Measurements from ENCODE around the gene FOXN3.

FOXN3 gene

GRCh38 chr14:89190765-89191513, 226.1 kb downstream of the FOXN3 start:
- Histone ChIP-seq H3K27me3 (ENCODE audit: control insufficient read depth, insufficient read depth, low read length, poor library complexity, severe bottlenecking) (no peaks in the 10 kb centered on the region), H3K4me3 (ENCODE audit: insufficient read depth, low read depth, low read length) (no peak overlapping the region), H3K36me3 (ENCODE audit: control insufficient read depth, insufficient read depth, low read length) (no peaks in the 10 kb centered on the region), H3K9me3 (ENCODE audit: control insufficient read depth, low read length) (peaks cover 3% of the 10 kb centered on the region), H3K27ac (ENCODE audit: insufficient read depth, low read depth, low read length, poor library complexity, severe bottlenecking) (peak overlapping the region; percentile 57), H3K4me1 (ENCODE audit: control insufficient read depth, insufficient read depth, low read length) (peaks cover 13% of the 10 kb centered on the region)
- 63 to 73% methylated on average over 11 of the region's 11 CpGs for WGBS, 2 experiments

GRCh38 chr14:89188492-89188891, 228.5 kb downstream of the FOXN3 start:
- WGBS, 2 experiments = 94 to 97% methylated on average over 3 of the region's 3 CpGs
- H3K9me3 ChIP-seq (ENCODE audit: control insufficient read depth, low read length) = peaks cover under 1% of the 10 kb centered on the region
- H3K27ac ChIP-seq (ENCODE audit: insufficient read depth, low read depth, low read length, poor library complexity, severe bottlenecking) = no peak overlapping the region
- H3K4me1 ChIP-seq (ENCODE audit: control insufficient read depth, insufficient read depth, low read length) = peaks cover 17% of the 10 kb centered on the region
- H3K27me3 ChIP-seq (ENCODE audit: control insufficient read depth, insufficient read depth, low read length, poor library complexity, severe bottlenecking) = no peaks in the 10 kb centered on the region
- no peak overlapping the region for H3K4me3 ChIP-seq (ENCODE audit: insufficient read depth, low read depth, low read length)
- H3K36me3 ChIP-seq (ENCODE audit: control insufficient read depth, insufficient read depth, low read length) = no peaks in the 10 kb centered on the region

GRCh38 chr14:89187501-89187900, 229.5 kb downstream of the FOXN3 start:
- Histone ChIP-seq H3K36me3 (ENCODE audit: control insufficient read depth, insufficient read depth, low read length) (no peaks in the 10 kb centered on the region), H3K27me3 (ENCODE audit: control insufficient read depth, insufficient read depth, low read length, poor library complexity, severe bottlenecking) (no peaks in the 10 kb centered on the region), H3K27ac (ENCODE audit: insufficient read depth, low read depth, low read length, poor library complexity, severe bottlenecking) (no peak overlapping the region), H3K4me3 (ENCODE audit: insufficient read depth, low read depth, low read length) (no peak overlapping the region), H3K9me3 (ENCODE audit: control insufficient read depth, low read length) (no peaks in the 10 kb centered on the region), H3K4me1 (ENCODE audit: control insufficient read depth, insufficient read depth, low read length) (peaks cover 17% of the 10 kb centered on the region)
- WGBS, 2 experiments = 94 to 97% methylated on average over 6 of the region's 6 CpGs

- peaks cover 17% of the 10 kb centered on the region for H3K4me1 ChIP-seq (ENCODE audit: control insufficient read depth, insufficient read depth, low read length)
- H3K4me3 ChIP-seq (ENCODE audit: insufficient read depth, low read depth, low read length) = no peak overlapping the region
- no peaks in the 10 kb centered on the region for H3K36me3 ChIP-seq (ENCODE audit: control insufficient read depth, insufficient read depth, low read length)
- no peaks in the 10 kb centered on the region for H3K9me3 ChIP-seq (ENCODE audit: control insufficient read depth, low read length)
- no peak overlapping the region for H3K27ac ChIP-seq (ENCODE audit: insufficient read depth, low read depth, low read length, poor library complexity, severe bottlenecking)
- no peaks in the 10 kb centered on the region for H3K27me3 ChIP-seq (ENCODE audit: control insufficient read depth, insufficient read depth, low read length, poor library complexity, severe bottlenecking)
- WGBS, 2 experiments = 90 to 93% methylated on average over 7 of the region's 7 CpGs
Observed at GRCh38 chr14:89186856-89187376, 230.1 kb downstream of the FOXN3 start.

GRCh38 chr14:89185919-89186855, 230.8 kb downstream of the FOXN3 start:
- H3K27ac ChIP-seq (ENCODE audit: insufficient read depth, low read depth, low read length, poor library complexity, severe bottlenecking) = peak overlapping the region; percentile 19
- 79 to 86% methylated on average over 11 of the region's 13 CpGs for WGBS, 2 experiments

GRCh38 chr14:89184952-89185351, 232.1 kb downstream of the FOXN3 start:
- Histone ChIP-seq H3K27ac (ENCODE audit: insufficient read depth, low read depth, low read length, poor library complexity, severe bottlenecking) (no peak overlapping the region), H3K27me3 (ENCODE audit: control insufficient read depth, insufficient read depth, low read length, poor library complexity, severe bottlenecking) (no peaks in the 10 kb centered on the region), H3K36me3 (ENCODE audit: control insufficient read depth, insufficient read depth, low read length) (no peaks in the 10 kb centered on the region), H3K4me3 (ENCODE audit: insufficient read depth, low read depth, low read length) (no peak overlapping the region), H3K4me1 (ENCODE audit: control insufficient read depth, insufficient read depth, low read length) (peaks cover 13% of the 10 kb centered on the region), H3K9me3 (ENCODE audit: control insufficient read depth, low read length) (no peaks in the 10 kb centered on the region)
- WGBS, 2 experiments = 94 to 95% methylated on average over 4 of the region's 4 CpGs

More at GRCh38 chr14:89185919-89186855, 230.8 kb downstream of the FOXN3 start:
- H3K9me3 ChIP-seq (ENCODE audit: control insufficient read depth, low read length) = no peaks in the 10 kb centered on the region
- peaks cover 15% of the 10 kb centered on the region for H3K4me1 ChIP-seq (ENCODE audit: control insufficient read depth, insufficient read depth, low read length)
- no peaks in the 10 kb centered on the region for H3K36me3 ChIP-seq (ENCODE audit: control insufficient read depth, insufficient read depth, low read length)
- H3K27me3 ChIP-seq (ENCODE audit: control insufficient read depth, insufficient read depth, low read length, poor library complexity, severe bottlenecking) = no peaks in the 10 kb centered on the region
- H3K4me3 ChIP-seq (ENCODE audit: insufficient read depth, low read depth, low read length) = no peak overlapping the region

GRCh38 chr14:89182326-89182725, 234.7 kb downstream of the FOXN3 start:
- H3K27ac ChIP-seq (ENCODE audit: insufficient read depth, low read depth, low read length, poor library complexity, severe bottlenecking) = no peak overlapping the region
- no peaks in the 10 kb centered on the region for H3K36me3 ChIP-seq (ENCODE audit: control insufficient read depth, insufficient read depth, low read length)
- H3K4me1 ChIP-seq (ENCODE audit: control insufficient read depth, insufficient read depth, low read length) = peaks cover 13% of the 10 kb centered on the region
- H3K27me3 ChIP-seq (ENCODE audit: control insufficient read depth, insufficient read depth, low read length, poor library complexity, severe bottlenecking) = no peaks in the 10 kb centered on the region
- H3K9me3 ChIP-seq (ENCODE audit: control insufficient read depth, low read length) = no peaks in the 10 kb centered on the region
- no peak overlapping the region for H3K4me3 ChIP-seq (ENCODE audit: insufficient read depth, low read depth, low read length)
- WGBS, 2 experiments = 83 to 97% methylated on average over 4 of the region's 5 CpGs

GRCh38 chr14:89180546-89180945, 236.5 kb downstream of the FOXN3 start:
- no peak overlapping the region for H3K27ac ChIP-seq (ENCODE audit: insufficient read depth, low read depth, low read length, poor library complexity, severe bottlenecking)
- no peaks in the 10 kb centered on the region for H3K9me3 ChIP-seq (ENCODE audit: control insufficient read depth, low read length)
- no peaks in the 10 kb centered on the region for H3K27me3 ChIP-seq (ENCODE audit: control insufficient read depth, insufficient read depth, low read length, poor library complexity, severe bottlenecking)
- WGBS, 2 experiments = 96 to 97% methylated on average over 14 of the region's 14 CpGs
- no peaks in the 10 kb centered on the region for H3K36me3 ChIP-seq (ENCODE audit: control insufficient read depth, insufficient read depth, low read length)
- peaks cover under 1% of the 10 kb centered on the region for H3K4me1 ChIP-seq (ENCODE audit: control insufficient read depth, insufficient read depth, low read length)
- H3K4me3 ChIP-seq (ENCODE audit: insufficient read depth, low read depth, low read length) = no peak overlapping the region

- no peaks in the 10 kb centered on the region for H3K9me3 ChIP-seq (ENCODE audit: control insufficient read depth, low read length)
- no peak overlapping the region for H3K4me3 ChIP-seq (ENCODE audit: insufficient read depth, low read depth, low read length)
- H3K27me3 ChIP-seq (ENCODE audit: control insufficient read depth, insufficient read depth, low read length, poor library complexity, severe bottlenecking) = no peaks in the 10 kb centered on the region
- no peaks in the 10 kb centered on the region for H3K36me3 ChIP-seq (ENCODE audit: control insufficient read depth, insufficient read depth, low read length)
- 94 to 95% methylated on average over 13 of the region's 13 CpGs for WGBS, 2 experiments
- no peaks in the 10 kb centered on the region for H3K4me1 ChIP-seq (ENCODE audit: control insufficient read depth, insufficient read depth, low read length)
- no peak overlapping the region for H3K27ac ChIP-seq (ENCODE audit: insufficient read depth, low read depth, low read length, poor library complexity, severe bottlenecking)
Observed at GRCh38 chr14:89179891-89180404, 237.1 kb downstream of the FOXN3 start.

Data from ectodermal cell (in vitro differentiated cells).